Right lobe of liver (tissue), 4 donors: ENCODE data around the gene BIVM.
A peak's percentile ranks its signal among the peaks of the same experiment; 100 is the strongest.

ENCODE experiments used
- POLR2A ChIP-seq: fragments of 450-650 bp; IDR thresholded peaks from one replicate; pipeline ENCODE4 v1.6.1; 2017; ENCODE audit warnings: antibody characterized with exemption, mild to moderate bottlenecking
- TF ChIP-seq, protein P1 (sequence below), 4 donors: fragments of 200-600 bp in 3 of 4; fragments of 450-650 bp in 1 of 4; IDR thresholded peaks; one replicate each; pipeline versions ENCODE4 v1.5.1 to v1.8.0; 2016 to 2022; ENCODE audit warnings: antibody characterized with exemption in 4 of 4, mild to moderate bottlenecking in 2 of 4
- donor health status: DM: no; HTN: no; CAD: no.
- donor health status: DM: no; HTN: no; CAD: no.
- donor health status: DM: no; HTN: yes; CAD: no.

GRCh38 chr13:102798581-102799425 is at the start of gene BIVM, which contains the start of gene POGLUT2:
- TF ChIP-seq, protein P1, sequence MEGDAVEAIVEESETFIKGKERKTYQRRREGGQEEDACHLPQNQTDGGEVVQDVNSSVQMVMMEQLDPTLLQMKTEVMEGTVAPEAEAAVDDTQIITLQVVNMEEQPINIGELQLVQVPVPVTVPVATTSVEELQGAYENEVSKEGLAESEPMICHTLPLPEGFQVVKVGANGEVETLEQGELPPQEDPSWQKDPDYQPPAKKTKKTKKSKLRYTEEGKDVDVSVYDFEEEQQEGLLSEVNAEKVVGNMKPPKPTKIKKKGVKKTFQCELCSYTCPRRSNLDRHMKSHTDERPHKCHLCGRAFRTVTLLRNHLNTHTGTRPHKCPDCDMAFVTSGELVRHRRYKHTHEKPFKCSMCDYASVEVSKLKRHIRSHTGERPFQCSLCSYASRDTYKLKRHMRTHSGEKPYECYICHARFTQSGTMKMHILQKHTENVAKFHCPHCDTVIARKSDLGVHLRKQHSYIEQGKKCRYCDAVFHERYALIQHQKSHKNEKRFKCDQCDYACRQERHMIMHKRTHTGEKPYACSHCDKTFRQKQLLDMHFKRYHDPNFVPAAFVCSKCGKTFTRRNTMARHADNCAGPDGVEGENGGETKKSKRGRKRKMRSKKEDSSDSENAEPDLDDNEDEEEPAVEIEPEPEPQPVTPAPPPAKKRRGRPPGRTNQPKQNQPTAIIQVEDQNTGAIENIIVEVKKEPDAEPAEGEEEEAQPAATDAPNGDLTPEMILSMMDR (IDR thresholded peaks at IDR 0.05) = no peak
- TF ChIP-seq POLR2A = peak; percentile 69
